Measurements from ENCODE around the gene PIP5K1A.
"Not testable (repeated sequence)": the region's sequence is repeated elsewhere in the genome, so short reads cannot be mapped to it uniquely, and the experiment has no call there.

PIP5K1A gene

GRCh38 chr1:151254217-151255213 is 56.2 kb downstream of the PIP5K1A start, which contains the start of gene PSMD4:
PSMD4 (plus strand) TSS chr1:151254734; CDS start chr1:151254783, 49 bp downstream.
- peak; percentile 99 for DNase-seq (ENCODE audit: low spot score)

- peak; percentile 16 for DNase-seq (ENCODE audit: low spot score)
Observed at GRCh38 chr1:151255381-151255780, 57.0 kb downstream of the PIP5K1A start.

GRCh38 chr1:151259351-151259750 is 61.0 kb downstream of the PIP5K1A start:
- no peak for DNase-seq (ENCODE audit: low spot score)

GRCh38 chr1:151265446-151266236 is 67.3 kb downstream of the PIP5K1A start:
- no peak for DNase-seq (ENCODE audit: low spot score)

- no peak for DNase-seq (ENCODE audit: low spot score)
Observed at GRCh38 chr1:151266315-151266714, 68.0 kb downstream of the PIP5K1A start.

- DNase-seq (ENCODE audit: low spot score), result no peak
Observed at GRCh38 chr1:151266821-151267220, 68.5 kb downstream of the PIP5K1A start.

GRCh38 chr1:151267760-151268159 is 69.4 kb downstream of the PIP5K1A start:
- DNase-seq (ENCODE audit: low spot score), result no peak

GRCh38 chr1:151273924-151274466 is 75.6 kb downstream of the PIP5K1A start:
- no peak for DNase-seq (ENCODE audit: low spot score)

- not testable (repeated sequence) for DNase-seq (ENCODE audit: low spot score)
Observed at GRCh38 chr1:151275341-151275740, 77.0 kb downstream of the PIP5K1A start.

- DNase-seq (ENCODE audit: low spot score), result peak; percentile 12
Observed at GRCh38 chr1:151277249-151277648, 78.9 kb downstream of the PIP5K1A start.

GRCh38 chr1:151281225-151281968 is 83.0 kb downstream of the PIP5K1A start:
- DNase-seq (ENCODE audit: low spot score), result peak; percentile 93

- DNase-seq (ENCODE audit: low spot score), result peak; percentile 100
Observed at GRCh38 chr1:151281969-151282882, 83.9 kb downstream of the PIP5K1A start, which contains the start of gene ZNF687. ZNF687 (plus strand) TSS chr1:151282299; CDS start chr1:151286292, 3,993 bp downstream.

- DNase-seq (ENCODE audit: low spot score), result peak; percentile 49
Observed at GRCh38 chr1:151282883-151283725, 84.8 kb downstream of the PIP5K1A start.

- no peak for DNase-seq (ENCODE audit: low spot score)
Observed at GRCh38 chr1:151284013-151284577, 85.7 kb downstream of the PIP5K1A start.

- no peak for DNase-seq (ENCODE audit: low spot score)
Observed at GRCh38 chr1:151286619-151287340, 88.4 kb downstream of the PIP5K1A start.

- DNase-seq (ENCODE audit: low spot score), result no peak
Observed at GRCh38 chr1:151287341-151287699, 89.0 kb downstream of the PIP5K1A start.

GRCh38 chr1:151287767-151288500 is 89.6 kb downstream of the PIP5K1A start:
- DNase-seq (ENCODE audit: low spot score), result no peak

- DNase-seq (ENCODE audit: low spot score), result no peak
Observed at GRCh38 chr1:151288502-151288901, 90.2 kb downstream of the PIP5K1A start.
